IMR-90 (cell line): ENCODE measurements around the gene SSR2. TPM values are rescaled to one million over a fixed set of nuclear protein-coding genes. Genes with fewer than 3 reads are reported as not detected.

Experiments used
- ATAC-seq: fragments of 200-7000 bp; cut with Tn5 transposase; 2 replicates; pipeline ENCODE4 v1.9.1; 2020; ENCODE audit warnings: low read depth, mild to moderate bottlenecking, moderate library complexity
- BruUV-seq: library from RNA; stranded (reverse); fragments of 400-500 nt; replicated peaks from 2 replicates; lab custom pipeline; 2021; lab: Mats Ljungman, UMichigan
- CTCF ChIA-PET: fragments of 300-600 bp; formaldehyde crosslinking; extraction: SDS; loops from one replicate; lab custom pipeline; 2021; ENCODE audit warnings: antibody characterized with exemption; lab: Yijun Ruan, JAX
- POLR2A ChIA-PET: fragments of 300-600 bp; sonication (Branson Sonifier 250); formaldehyde crosslinking; loops from one replicate; lab custom pipeline; 2022; ENCODE audit warnings: antibody characterized with exemption; ENCODE audit not compliant: unreplicated experiment; lab: Charles Lee
- DNase-seq: peaks from one replicate; pipeline ENCODE4 v3.0.0; 2013
- H2AFZ ChIP-seq: replicated peaks from 2 replicates; pipeline ENCODE3; 2013; ENCODE audit warnings: low read length, mild to moderate bottlenecking; ENCODE audit not compliant: poor library complexity
- H2AK5ac ChIP-seq: 2 replicates; pipeline ENCODE4 v1.6.1; 2013; ENCODE audit warnings: low read depth, low read length, inconsistent platforms
- H2AK9ac ChIP-seq: replicated peaks from 2 replicates; pipeline ENCODE3; 2013; ENCODE audit warnings: mild to moderate bottlenecking, low read depth, low read length, moderate library complexity; ENCODE audit not compliant: poor library complexity
- H2BK120ac ChIP-seq: 2 replicates; pipeline ENCODE4 v1.6.1; 2013; ENCODE audit warnings: low read depth, low read length, inconsistent platforms
- H2BK15ac ChIP-seq: 3 replicates; pipeline ENCODE4 v1.6.1; 2013; ENCODE audit warnings: low read depth, low read length, inconsistent platforms
- H2BK20ac ChIP-seq: 2 replicates; pipeline ENCODE4 v1.6.1; 2013; ENCODE audit warnings: low read depth, mild to moderate bottlenecking, inconsistent platforms, low read length, moderate library complexity
- H2BK5ac ChIP-seq: 2 replicates; pipeline ENCODE4 v1.6.1; 2013; ENCODE audit warnings: mild to moderate bottlenecking, low read depth, low read length, inconsistent platforms; ENCODE audit not compliant: poor library complexity, severe bottlenecking
- H3K14ac ChIP-seq: replicated peaks from 2 replicates; pipeline ENCODE4 v1.6.1; 2013; ENCODE audit warnings: low read depth, low read length, inconsistent platforms
- H3K18ac ChIP-seq: 2 replicates; pipeline ENCODE4 v1.6.1; 2013; ENCODE audit warnings: low read depth, low read length, control low read depth
- H3K23ac ChIP-seq: 2 replicates; pipeline ENCODE4 v1.6.1; 2013; ENCODE audit warnings: low read depth, low read length, inconsistent platforms
- H3K27ac ChIP-seq: 2 replicates; pipeline ENCODE4 v1.5.1; 2013; ENCODE audit warnings: mild to moderate bottlenecking, control low read depth, low read length; ENCODE audit not compliant: insufficient read depth
- H3K27me3 ChIP-seq: 2 replicates; pipeline ENCODE4 v1.6.1; 2013; ENCODE audit warnings: low read length; ENCODE audit not compliant: control insufficient read depth, insufficient read depth
- H3K36me3 ChIP-seq: 2 replicates; pipeline ENCODE4 v1.6.1; 2013; ENCODE audit warnings: low read length, mixed read lengths; ENCODE audit not compliant: control insufficient read depth, insufficient read depth
- H3K4ac ChIP-seq: 2 replicates; pipeline ENCODE4 v1.6.1; 2013; ENCODE audit warnings: low read depth, low read length, inconsistent platforms
- H3K4me1 ChIP-seq: 2 replicates; pipeline ENCODE4 v1.6.1; 2013; ENCODE audit warnings: low read length, mixed read lengths; ENCODE audit not compliant: control insufficient read depth, insufficient read depth
- H3K4me2 ChIP-seq: 2 replicates; pipeline ENCODE4 v1.6.1; 2013; ENCODE audit warnings: low read depth, mild to moderate bottlenecking, control low read depth, low read length, moderate library complexity
- H3K4me3 ChIP-seq: 2 replicates; pipeline ENCODE4 v1.5.1; 2013; ENCODE audit warnings: low read depth, mild to moderate bottlenecking, control low read depth, low read length, moderate library complexity; ENCODE audit not compliant: insufficient read depth
- H3K56ac ChIP-seq: 2 replicates; pipeline ENCODE4 v1.6.1; 2013; ENCODE audit warnings: low read length, inconsistent platforms; ENCODE audit not compliant: insufficient read depth; ENCODE audit errors: extremely low read depth
- H3K79me1 ChIP-seq, 2 experiments: 2 replicates each; pipeline ENCODE4 v1.6.1; 2013; ENCODE audit warnings: low read length in 2 of 2, inconsistent platforms in 1 of 2, low read depth in 1 of 2
- H3K9ac ChIP-seq: 2 replicates; pipeline ENCODE4 v1.6.1; 2013; ENCODE audit warnings: low read depth, low read length, control low read depth
- H3K9me1 ChIP-seq: 2 replicates; pipeline ENCODE4 v1.6.1; 2013; ENCODE audit warnings: low read length, inconsistent platforms; ENCODE audit not compliant: insufficient read depth
- H3K9me3 ChIP-seq: 2 replicates; pipeline ENCODE4 v1.6.1; 2013; ENCODE audit warnings: low read length; ENCODE audit not compliant: control insufficient read depth, insufficient read depth
- H4K20me1 ChIP-seq: 2 replicates; pipeline ENCODE4 v1.6.1; 2013; ENCODE audit warnings: low read length, inconsistent platforms; ENCODE audit not compliant: insufficient read depth
- H4K5ac ChIP-seq: 2 replicates; pipeline ENCODE4 v1.6.1; 2013; ENCODE audit warnings: mild to moderate bottlenecking, low read depth, low read length, control low read depth
- H4K8ac ChIP-seq, 2 experiments: 2 replicates each; pipeline ENCODE4 v1.6.1; 2013; ENCODE audit warnings: low read depth in 2 of 2, low read length in 2 of 2, control low read depth in 1 of 2, inconsistent platforms in 1 of 2
- H4K91ac ChIP-seq: 2 replicates; pipeline ENCODE4 v1.6.1; 2013; ENCODE audit warnings: low read depth, low read length, inconsistent platforms; ENCODE audit not compliant: insufficient read depth
- BHLHE40 ChIP-seq: fragments of 150-350 bp; IDR thresholded peaks from 2 replicates; pipeline ENCODE4 v1.6.1; 2016; ENCODE audit warnings: mild to moderate bottlenecking, low read depth, low read length
- FOS ChIP-seq: fragments of 150-350 bp; IDR thresholded peaks from 2 replicates; pipeline ENCODE4 v1.6.1; 2016; ENCODE audit warnings: low read depth, low read length
- MAZ ChIP-seq: IDR thresholded peaks from 2 replicates; pipeline ENCODE4 v1.6.1; 2012; ENCODE audit warnings: low read depth, mild to moderate bottlenecking, low read length, improper control_type of control experiment, moderate library complexity, borderline replicate concordance
- MXI1 ChIP-seq: IDR thresholded peaks from 2 replicates; pipeline ENCODE4 v1.6.1; 2012; ENCODE audit warnings: low read depth, mild to moderate bottlenecking, low read length, moderate library complexity, borderline replicate concordance
- RCOR1 ChIP-seq: IDR thresholded peaks from 2 replicates; pipeline ENCODE4 v1.6.1; 2012; ENCODE audit warnings: mild to moderate bottlenecking, low read length, improper control_type of control experiment; ENCODE audit not compliant: insufficient replicate concordance
- RFX5 ChIP-seq: IDR thresholded peaks from 2 replicates; pipeline ENCODE4 v1.8.0; 2012; ENCODE audit warnings: low read depth, mild to moderate bottlenecking, low read length, moderate library complexity
- SMC3 ChIP-seq: fragments of 150-350 bp; IDR thresholded peaks from 2 replicates; pipeline ENCODE4 v1.6.1; 2016; ENCODE audit warnings: low read depth, mild to moderate bottlenecking, antibody characterized with exemption, low read length, moderate library complexity
- WGBS, 2 experiments: methylation state at CpG; one replicate each; pipeline versions ENCODE4 v1.1.5 to v1.1.7; 2013; ENCODE audit warnings: missing lambda C conversion rate in 2 of 2; ENCODE audit not compliant: insufficient read length in 1 of 2; ENCODE audit errors: extremely low coverage in 2 of 2; 5-methylcytosine and 5-hydroxymethylcytosine counted together
- dilution Hi-C: fragments of 300-500 bp; cut with HindIII; formaldehyde crosslinking; loops from one replicate; pipeline ENCODE4 v1.14.3; 2018; ENCODE audit warnings: low sequenced_read_pairs; ENCODE audit not compliant: unreplicated experiment
- in situ Hi-C: fragments of 300-500 bp; cut with MboI; formaldehyde crosslinking; loops from 3 replicates; pipeline ENCODE4 v1.14.3; 2019; ENCODE audit warnings: low sequenced_read_pairs, inconsistent platforms, mixed read lengths
- intact Hi-C: fragments of 100-400 bp; cut with micrococcal nuclease; formaldehyde crosslinking; loops from 2 replicates; pipeline ENCODE4 v1.10.0; 2022
- polyA plus RNA-seq, 3 experiments: library from polyadenylated mRNA; depleted of rRNA; stranded (reverse); fragments of >200 nt; gene quantifications; 2 replicates each; pipeline ENCODE4 v1.2.3, GENCODE V29; 2012; ENCODE audit warnings: low replicate concordance in 1 of 3
- total RNA-seq: library from RNA; depleted of rRNA; stranded (reverse); fragments of >200 nt; gene quantifications from 2 replicates; pipeline ENCODE4 v1.2.3, GENCODE V29; 2012
- TF ChIP-seq, protein P1 (sequence below): conservative IDR thresholded peaks from 2 replicates; pipeline ENCODE4 v1.5.1; 2012; ENCODE audit warnings: mild to moderate bottlenecking, low read depth, low read length, improper control_type of control experiment

The SSR2 gene
- total and polyA plus RNA-seq, 2 of the 4 experiments (the other 2 are of a cell fraction), result 553 to 1,264 TPM

DNA sequence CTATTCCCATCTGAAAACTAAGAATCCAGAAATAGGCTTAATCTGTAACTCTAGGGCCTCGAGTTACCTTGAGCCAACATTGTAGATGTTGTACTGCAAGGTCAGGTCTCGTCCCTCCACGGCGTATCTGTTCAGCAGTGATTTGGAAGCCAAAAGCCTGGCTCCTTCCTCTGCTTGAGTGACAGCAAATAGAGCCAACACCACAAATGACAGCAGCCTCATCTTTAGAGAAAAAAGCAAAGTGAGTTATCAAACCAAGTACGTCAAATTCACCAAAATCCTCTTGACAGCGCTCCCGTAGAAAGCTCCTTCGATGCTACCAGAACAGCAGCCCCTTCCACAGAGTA, 832 bp downstream of the SSR2 start:
- Histone ChIP-seq H3K56ac (no peak overlapping the region), H2AK9ac (peak overlapping the region; percentile 83), H2BK5ac (no peak overlapping the region), H2AFZ (no peak overlapping the region), H4K8ac (peak overlapping the region in 1 of 2 experiments; percentile 7; a peak in 2 of 4 replicates), H2BK120ac (no peak overlapping the region), H3K9me1 (no peaks in the 10 kb centered on the region), H2BK20ac (no peak overlapping the region), H3K23ac (peak overlapping the region; percentile 70; the same call in 1 of the 2 replicates), H3K14ac (peak overlapping the region; percentile 88), H3K27me3 (no peaks in the 10 kb centered on the region), H3K4me3 (peak overlapping the region; percentile 63), H4K91ac (peak overlapping the region; percentile 86; the same call in 1 of the 2 replicates), H2BK15ac (no peak overlapping the region), H3K27ac (peak overlapping the region; percentile 84), H3K4me1 (0 out of 2 replicates have a peak, but pooled peaks cover 1% of the 10 kb centered on the region), H4K20me1 (no peaks in the 10 kb centered on the region), H3K9me3 (no peaks in the 10 kb centered on the region), H3K79me1 (peaks cover 10 to 31% of the 10 kb centered on the region in 2 experiments), H3K36me3 (peaks cover 19% of the 10 kb centered on the region), H3K18ac (no peak overlapping the region), H3K4ac (peak overlapping the region; percentile 94; the same call in 1 of the 2 replicates), H3K4me2 (peak overlapping the region; percentile 78), H3K9ac (peak overlapping the region; percentile 70), H2AK5ac (no peak overlapping the region; the same call in 1 of the 2 replicates), H4K5ac (no peak overlapping the region)
- POLR2A ChIA-PET, result no interaction called here
- dilution Hi-C loops (no loop called here), intact Hi-C loops (no loop called here), in situ Hi-C loops (no loop called here)
- ATAC-seq (no peak), DNase-seq (no peak)
- no peak for TF ChIP-seq RFX5
- TF ChIP-seq FOS, result no peak
- no peak for TF ChIP-seq MAZ
- no peak for TF ChIP-seq SMC3
- no peak for TF ChIP-seq BHLHE40
- no peak for TF ChIP-seq MXI1
- TF ChIP-seq, protein P1, sequence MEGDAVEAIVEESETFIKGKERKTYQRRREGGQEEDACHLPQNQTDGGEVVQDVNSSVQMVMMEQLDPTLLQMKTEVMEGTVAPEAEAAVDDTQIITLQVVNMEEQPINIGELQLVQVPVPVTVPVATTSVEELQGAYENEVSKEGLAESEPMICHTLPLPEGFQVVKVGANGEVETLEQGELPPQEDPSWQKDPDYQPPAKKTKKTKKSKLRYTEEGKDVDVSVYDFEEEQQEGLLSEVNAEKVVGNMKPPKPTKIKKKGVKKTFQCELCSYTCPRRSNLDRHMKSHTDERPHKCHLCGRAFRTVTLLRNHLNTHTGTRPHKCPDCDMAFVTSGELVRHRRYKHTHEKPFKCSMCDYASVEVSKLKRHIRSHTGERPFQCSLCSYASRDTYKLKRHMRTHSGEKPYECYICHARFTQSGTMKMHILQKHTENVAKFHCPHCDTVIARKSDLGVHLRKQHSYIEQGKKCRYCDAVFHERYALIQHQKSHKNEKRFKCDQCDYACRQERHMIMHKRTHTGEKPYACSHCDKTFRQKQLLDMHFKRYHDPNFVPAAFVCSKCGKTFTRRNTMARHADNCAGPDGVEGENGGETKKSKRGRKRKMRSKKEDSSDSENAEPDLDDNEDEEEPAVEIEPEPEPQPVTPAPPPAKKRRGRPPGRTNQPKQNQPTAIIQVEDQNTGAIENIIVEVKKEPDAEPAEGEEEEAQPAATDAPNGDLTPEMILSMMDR, result no peak
- TF ChIP-seq RCOR1, result no peak
- 50% methylated on average over 4 of the region's 8 CpGs; no CpG with 5 or more reads in 1 of the 2 experiments for WGBS, 2 experiments
- CTCF ChIA-PET, result interaction anchor here (0.6 to 0.8 kb wide), 2 partner anchors 51 to 530 kb away, joined by 3 read pairs; no protein-coding TSS in a partner anchor
- no TSS peak for BruUV-seq
